ENCODE data around the gene SLC22A23. TPM values are rescaled to one million over a fixed set of nuclear protein-coding genes. Genes with fewer than 3 reads are reported as not detected.

SLC22A23 gene, protein sequence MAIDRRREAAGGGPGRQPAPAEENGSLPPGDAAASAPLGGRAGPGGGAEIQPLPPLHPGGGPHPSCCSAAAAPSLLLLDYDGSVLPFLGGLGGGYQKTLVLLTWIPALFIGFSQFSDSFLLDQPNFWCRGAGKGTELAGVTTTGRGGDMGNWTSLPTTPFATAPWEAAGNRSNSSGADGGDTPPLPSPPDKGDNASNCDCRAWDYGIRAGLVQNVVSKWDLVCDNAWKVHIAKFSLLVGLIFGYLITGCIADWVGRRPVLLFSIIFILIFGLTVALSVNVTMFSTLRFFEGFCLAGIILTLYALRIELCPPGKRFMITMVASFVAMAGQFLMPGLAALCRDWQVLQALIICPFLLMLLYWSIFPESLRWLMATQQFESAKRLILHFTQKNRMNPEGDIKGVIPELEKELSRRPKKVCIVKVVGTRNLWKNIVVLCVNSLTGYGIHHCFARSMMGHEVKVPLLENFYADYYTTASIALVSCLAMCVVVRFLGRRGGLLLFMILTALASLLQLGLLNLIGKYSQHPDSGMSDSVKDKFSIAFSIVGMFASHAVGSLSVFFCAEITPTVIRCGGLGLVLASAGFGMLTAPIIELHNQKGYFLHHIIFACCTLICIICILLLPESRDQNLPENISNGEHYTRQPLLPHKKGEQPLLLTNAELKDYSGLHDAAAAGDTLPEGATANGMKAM
- polyA plus RNA-seq: 10 to 100 TPM in 3 of 4 donors, 1 to 10 TPM in 1; 9.5 to 38.3 (median 15.0) TPM
- long read RNA-seq, donor 1, full-length matches to known transcripts: 10 of 10 reads
- long read RNA-seq, donor 1, partial matches to known transcripts: 0 of 10 reads
- long read RNA-seq, donor 1, other reads (novel, unspliced or antisense): 0 of 10 reads
- long read RNA-seq, donor 2, full-length matches to known transcripts: 2 of 2 reads
- long read RNA-seq, donor 2, partial matches to known transcripts: 0 of 2 reads
- long read RNA-seq, donor 2, other reads (novel, unspliced or antisense): 0 of 2 reads
- long read RNA-seq, donor 3, full-length matches to known transcripts: 3 of 3 reads
- long read RNA-seq, donor 3, partial matches to known transcripts: 0 of 3 reads
- long read RNA-seq, donor 3, other reads (novel, unspliced or antisense): 0 of 3 reads
- long read RNA-seq, donor 4: 0 reads
- long read RNA-seq, donor 5: 0 reads
- long read RNA-seq, donor 6, partial matches to known transcripts: 0 of 1 reads
- long read RNA-seq, donor 6, other reads (novel, unspliced or antisense): 0 of 1 reads
- long read RNA-seq, donor 7: 0 reads
- long read RNA-seq, donor 8: 0 reads
- long read RNA-seq, donor 9, full-length matches to known transcripts: 2 of 2 reads
- long read RNA-seq, donor 9, partial matches to known transcripts: 0 of 2 reads
- long read RNA-seq, donor 9, other reads (novel, unspliced or antisense): 0 of 2 reads
- long read RNA-seq, donor 10, full-length matches to known transcripts: 4 of 4 reads
- long read RNA-seq, donor 10, partial matches to known transcripts: 0 of 4 reads
- long read RNA-seq, donor 10, other reads (novel, unspliced or antisense): 0 of 4 reads

DNA sequence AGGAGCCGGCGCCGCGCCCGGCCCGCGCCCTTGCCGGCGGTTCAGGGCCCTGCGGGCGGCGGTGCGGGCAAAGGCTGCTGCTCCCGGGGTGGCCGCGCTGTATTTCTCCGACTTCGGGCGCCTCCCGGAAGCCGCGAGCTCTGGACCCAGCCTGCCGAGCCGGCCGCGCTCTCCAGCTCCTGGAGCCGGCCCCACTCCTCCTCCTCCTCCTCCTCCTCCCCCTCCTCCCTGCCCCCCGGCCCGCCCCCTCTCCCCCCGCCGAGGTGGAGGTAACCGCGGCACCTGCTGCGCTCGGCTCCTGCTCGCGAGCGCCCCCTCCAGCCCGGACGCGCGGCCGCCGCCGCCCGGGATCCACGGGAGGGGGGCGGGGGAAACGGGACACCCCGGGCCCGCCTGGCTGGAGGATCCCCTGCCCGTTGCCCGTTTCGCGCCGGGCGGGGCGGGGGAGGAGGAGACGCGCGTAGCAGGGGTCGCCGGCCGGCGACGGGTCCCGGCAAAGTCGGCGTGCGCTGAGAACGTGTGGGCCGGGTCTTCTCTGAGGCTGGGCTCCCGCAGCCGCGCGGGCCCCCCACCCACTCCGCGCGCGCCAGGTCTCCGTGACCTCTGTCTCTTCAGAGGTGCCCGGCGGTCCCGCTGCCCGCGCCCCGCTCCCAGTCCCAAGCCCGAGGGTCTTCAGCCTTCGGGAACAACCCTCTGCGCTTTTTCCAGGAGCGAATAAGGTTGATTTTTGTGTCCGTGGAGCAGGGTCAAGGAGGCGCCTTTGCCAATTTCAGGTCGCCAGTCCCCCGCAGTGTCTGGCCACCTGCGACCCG is at the start of gene SLC22A23:
Gene SLC22A23, minus strand, starts transcription at position 153 of the 812 bp plus-strand sequence. CDS start 491 bp downstream, outside the sequence.
- Histone ChIP-seq H3K9me3 (ENCODE audit: control insufficient read depth in 2 of 2, insufficient read depth in 1 of 2, low read depth in 1 of 2, low read length in 1 of 2) (no peaks in the 10 kb centered on the region), H3K36me3 (ENCODE audit: control insufficient read depth in 3 of 3, insufficient read depth in 2 of 3, low read depth in 1 of 3, low read length in 3 of 3) (peaks cover 0 to 3% (median 0%) of the 10 kb centered on the region in 3 donors), H3K4me1 (ENCODE audit: control insufficient read depth in 3 of 3, insufficient read depth in 2 of 3, low read depth in 1 of 3, low read length in 2 of 3) (peaks cover 0 to 11% (median 0%) of the 10 kb centered on the region in 3 donors), H3K27ac (ENCODE audit: low read depth in 1 of 3, low read length in 2 of 3) (peak within 1 kb of the TSS; percentile 51 to 78 (median 58)), H3K4me3 (ENCODE audit: low read depth in 1 of 3, low read length in 3 of 3) (peak within 1 kb of the TSS; percentile 65 to 73 (median 72)), H3K27me3 (ENCODE audit: control insufficient read depth in 3 of 3, insufficient read depth in 3 of 3, low read length in 3 of 3) (peaks cover 0 to 10% (median 6%) of the 10 kb centered on the region in 3 donors)
- DNase-seq (peak; percentile 87 to 89), FAIRE-seq (no peak)
- WGBS, 3 donors: 0 to 1% (median 1%) methylated on average over 36 to 96 of the region's 97 CpGs

DNA sequence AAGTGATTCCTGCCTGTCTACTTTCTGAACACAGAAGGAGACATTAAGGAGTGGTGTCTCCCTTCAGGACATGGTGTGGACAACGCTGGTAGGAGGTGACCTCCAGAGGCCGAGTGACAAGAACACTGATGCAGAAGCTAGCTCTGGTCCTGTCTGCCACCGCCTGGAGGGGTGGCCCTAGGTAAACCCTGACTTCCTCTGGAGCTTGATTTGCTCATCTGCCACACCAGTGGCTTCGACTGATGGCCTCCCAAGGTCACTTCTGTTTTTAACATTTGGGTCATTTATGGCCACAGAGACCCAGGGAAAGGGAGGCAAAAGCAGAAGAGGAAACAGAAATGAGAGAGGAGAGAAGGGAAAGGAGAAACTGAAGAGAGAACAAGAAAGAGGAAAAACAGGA is 49.4 kb upstream of the SLC22A23 start:
- Histone ChIP-seq H3K9me3 (ENCODE audit: control insufficient read depth in 2 of 2, insufficient read depth in 1 of 2, low read depth in 1 of 2, low read length in 1 of 2) (no peaks in the 10 kb centered on the region), H3K36me3 (ENCODE audit: control insufficient read depth in 3 of 3, insufficient read depth in 2 of 3, low read depth in 1 of 3, low read length in 3 of 3) (no peaks in the 10 kb centered on the region), H3K27me3 (ENCODE audit: control insufficient read depth in 3 of 3, insufficient read depth in 3 of 3, low read length in 3 of 3) (no peaks in the 10 kb centered on the region), H3K27ac (ENCODE audit: low read depth in 1 of 3, low read length in 2 of 3) (no peak overlapping the region), H3K4me3 (ENCODE audit: low read depth in 1 of 3, low read length in 3 of 3) (no peak overlapping the region), H3K4me1 (ENCODE audit: control insufficient read depth in 3 of 3, insufficient read depth in 2 of 3, low read depth in 1 of 3, low read length in 2 of 3) (peaks cover 0 to 5% (median 0%) of the 10 kb centered on the region in 3 donors)
- no peak for FAIRE-seq
- WGBS, 3 donors: 65 to 78% (median 72%) methylated on average over 4 of the region's 4 CpGs
- no peak for DNase-seq

DNA sequence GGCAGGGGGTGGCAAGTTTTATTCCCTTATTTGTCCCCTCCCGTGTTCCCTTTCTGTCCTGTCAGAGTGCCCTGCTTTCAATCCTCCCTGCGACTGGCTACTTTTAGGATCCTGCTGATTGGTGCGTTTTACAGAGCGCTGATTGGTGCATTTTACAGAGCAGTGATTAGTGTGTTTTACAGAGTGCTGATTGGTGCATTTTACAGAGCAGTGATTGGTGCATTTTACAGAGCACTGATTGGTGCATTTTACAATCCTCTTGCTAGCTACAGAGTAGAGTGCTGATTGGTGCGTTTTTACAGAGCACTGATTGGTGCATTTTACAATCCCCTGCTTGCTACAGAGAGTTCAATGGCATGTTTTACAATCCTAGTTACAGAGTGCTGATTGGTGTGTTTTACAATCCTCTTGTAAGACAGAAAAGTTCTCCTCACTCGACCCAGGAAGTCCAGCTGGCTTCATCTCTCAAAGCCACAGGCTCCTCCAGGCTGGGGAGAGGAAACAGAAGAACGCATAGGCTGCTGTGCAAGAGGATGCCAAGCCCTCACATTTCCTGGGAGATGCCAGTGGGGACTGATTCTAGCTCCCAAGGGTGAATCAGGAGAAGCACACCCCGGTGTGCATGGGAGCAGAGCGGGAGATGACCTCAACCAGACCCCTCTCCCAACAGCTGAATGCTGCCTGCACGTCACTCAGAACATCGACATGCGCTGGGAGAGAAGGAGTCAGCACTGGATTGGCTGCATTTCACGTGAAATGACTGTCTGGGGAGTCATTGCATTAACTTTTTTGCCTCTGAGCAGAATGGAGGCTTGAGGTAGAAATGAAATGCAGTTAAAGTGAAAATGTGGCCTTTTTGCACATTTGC is 48.3 kb upstream of the SLC22A23 start:
- 86 to 90% (median 87%) methylated on average over 13 of the region's 13 CpGs for WGBS, 3 donors
- Histone ChIP-seq H3K27me3 (ENCODE audit: control insufficient read depth in 3 of 3, insufficient read depth in 3 of 3, low read length in 3 of 3) (no peaks in the 10 kb centered on the region), H3K4me3 (ENCODE audit: low read depth in 1 of 3, low read length in 3 of 3) (no peak overlapping the region), H3K9me3 (ENCODE audit: control insufficient read depth in 2 of 2, insufficient read depth in 1 of 2, low read depth in 1 of 2, low read length in 1 of 2) (no peaks in the 10 kb centered on the region), H3K4me1 (ENCODE audit: control insufficient read depth in 3 of 3, insufficient read depth in 2 of 3, low read depth in 1 of 3, low read length in 2 of 3) (peaks cover 0 to 5% (median 0%) of the 10 kb centered on the region in 3 donors), H3K27ac (ENCODE audit: low read depth in 1 of 3, low read length in 2 of 3) (no peak overlapping the region), H3K36me3 (ENCODE audit: control insufficient read depth in 3 of 3, insufficient read depth in 2 of 3, low read depth in 1 of 3, low read length in 3 of 3) (no peaks in the 10 kb centered on the region)
- DNase-seq: no peak
- no peak for FAIRE-seq

DNA sequence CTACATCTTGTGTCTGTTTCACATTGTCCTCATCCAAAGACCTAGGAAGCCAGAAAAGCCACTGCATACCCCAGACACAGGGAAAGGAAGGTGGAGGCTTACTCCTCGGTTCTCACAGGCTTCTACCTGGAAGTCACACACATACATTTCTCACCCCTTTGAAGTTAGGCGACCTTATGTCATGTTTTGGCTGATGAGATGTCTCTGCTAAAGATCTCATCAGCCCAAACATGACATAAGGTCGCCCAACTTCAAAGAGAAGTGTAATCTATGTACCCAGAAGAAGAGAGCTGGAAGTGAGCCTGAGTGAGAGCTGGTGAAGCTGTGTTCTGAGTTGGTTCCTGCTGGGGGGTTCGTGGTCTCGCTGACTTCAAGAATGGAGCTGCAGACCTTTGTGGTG is 47.5 kb upstream of the SLC22A23 start:
- no peak overlapping the region for H3K27ac ChIP-seq (ENCODE audit: low read depth in 1 of 3, low read length in 2 of 3)
- H3K9me3 ChIP-seq (ENCODE audit: control insufficient read depth in 2 of 2, insufficient read depth in 1 of 2, low read depth in 1 of 2, low read length in 1 of 2): no peaks in the 10 kb centered on the region
- no peak for FAIRE-seq
- DNase-seq: no peak
- no peaks in the 10 kb centered on the region for H3K27me3 ChIP-seq (ENCODE audit: control insufficient read depth in 3 of 3, insufficient read depth in 3 of 3, low read length in 3 of 3)
- H3K4me3 ChIP-seq (ENCODE audit: low read depth in 1 of 3, low read length in 3 of 3): no peak overlapping the region
- 66 to 84% (median 70%) methylated on average over 5 of the region's 5 CpGs for WGBS, 3 donors
- peaks cover 0 to 5% (median 0%) of the 10 kb centered on the region in 3 donors for H3K4me1 ChIP-seq (ENCODE audit: control insufficient read depth in 3 of 3, insufficient read depth in 2 of 3, low read depth in 1 of 3, low read length in 2 of 3)
- H3K36me3 ChIP-seq (ENCODE audit: control insufficient read depth in 3 of 3, insufficient read depth in 2 of 3, low read depth in 1 of 3, low read length in 3 of 3): no peaks in the 10 kb centered on the region

DNA sequence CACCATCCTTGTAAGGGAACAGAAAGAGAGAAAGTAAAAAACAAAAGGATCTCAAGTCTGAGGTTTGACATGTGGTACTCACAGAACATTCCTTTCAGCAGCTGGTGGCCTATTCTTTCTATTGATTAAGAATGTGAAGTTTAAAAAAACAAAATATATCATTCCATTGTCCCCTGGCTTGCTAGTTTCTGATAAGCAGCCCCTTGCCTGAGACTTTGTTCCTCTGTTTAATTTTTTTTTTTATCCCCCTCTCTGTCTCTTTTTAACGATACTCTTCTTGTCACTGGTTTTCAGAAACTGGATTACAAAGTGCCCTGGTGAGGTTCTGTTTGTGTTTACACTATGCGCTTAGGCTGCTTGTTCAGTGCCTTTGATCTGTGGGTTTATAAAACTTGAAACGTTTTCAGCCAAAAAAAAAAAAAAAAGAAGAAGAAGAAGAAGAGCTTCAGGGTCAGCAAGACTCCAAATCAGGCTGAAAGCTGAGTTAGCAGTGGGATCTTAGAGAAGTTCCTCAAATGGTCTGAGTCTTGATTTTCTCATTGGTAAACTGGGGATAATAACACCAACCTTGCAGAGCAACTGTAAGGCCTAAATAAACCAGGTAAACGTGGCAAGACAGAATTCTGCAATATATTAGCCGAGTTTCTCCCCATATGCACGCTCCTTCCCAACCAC is 45.1 kb upstream of the SLC22A23 start:
- H3K4me1 ChIP-seq (ENCODE audit: control insufficient read depth in 3 of 3, insufficient read depth in 2 of 3, low read depth in 1 of 3, low read length in 2 of 3): peaks cover 0 to 5% (median 0%) of the 10 kb centered on the region in 3 donors
- DNase-seq (no peak), FAIRE-seq (no peak)
- H3K27ac ChIP-seq (ENCODE audit: low read depth in 1 of 3, low read length in 2 of 3): no peak overlapping the region
- no peaks in the 10 kb centered on the region for H3K27me3 ChIP-seq (ENCODE audit: control insufficient read depth in 3 of 3, insufficient read depth in 3 of 3, low read length in 3 of 3)
- WGBS, 3 donors: 46 to 55% (median 50%) methylated on average over 6 of the region's 6 CpGs
- no peaks in the 10 kb centered on the region for H3K9me3 ChIP-seq (ENCODE audit: control insufficient read depth in 2 of 2, insufficient read depth in 1 of 2, low read depth in 1 of 2, low read length in 1 of 2)
- no peak overlapping the region for H3K4me3 ChIP-seq (ENCODE audit: low read depth in 1 of 3, low read length in 3 of 3)
- no peaks in the 10 kb centered on the region for H3K36me3 ChIP-seq (ENCODE audit: control insufficient read depth in 3 of 3, insufficient read depth in 2 of 3, low read depth in 1 of 3, low read length in 3 of 3)

DNA sequence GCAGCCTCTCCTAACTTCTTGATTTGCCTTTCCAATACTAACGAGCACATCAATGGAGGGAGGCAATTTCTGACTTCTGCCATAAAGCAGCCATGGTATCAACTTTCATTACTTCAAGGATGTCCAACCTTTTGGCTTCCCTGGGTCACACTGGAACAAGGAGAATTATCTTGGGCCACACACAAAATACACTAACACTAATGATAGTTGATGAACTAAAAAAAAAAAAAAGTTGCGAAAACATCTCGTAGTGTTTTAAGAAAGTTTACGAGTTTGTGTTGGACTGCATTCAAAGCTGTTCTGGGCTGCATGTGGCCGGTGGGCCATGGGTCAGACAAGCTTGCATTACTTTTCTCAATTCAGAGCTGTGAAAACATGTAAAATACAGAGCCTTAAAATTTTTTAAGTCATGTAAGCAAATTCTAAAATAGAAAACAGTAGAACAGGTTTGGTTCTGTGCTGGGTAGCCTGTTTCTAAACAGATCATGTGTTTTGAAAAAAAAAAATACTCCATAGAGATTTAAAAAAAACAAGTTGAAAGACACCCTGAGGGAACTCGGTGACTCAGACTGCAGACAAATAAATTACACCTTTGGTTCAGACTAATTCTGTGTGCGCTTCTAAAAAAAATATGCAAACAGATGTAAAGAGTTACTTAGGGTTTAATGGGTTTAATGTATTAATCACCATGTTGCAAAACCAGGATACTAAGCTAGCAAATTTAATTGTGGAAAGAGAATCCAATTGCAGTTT is 43.6 kb upstream of the SLC22A23 start:
- H3K4me1 ChIP-seq (ENCODE audit: control insufficient read depth in 3 of 3, insufficient read depth in 2 of 3, low read depth in 1 of 3, low read length in 2 of 3): peaks cover 0 to 5% (median 0%) of the 10 kb centered on the region in 3 donors
- WGBS, 3 donors: 69 to 80% (median 70%) methylated on average over 7 of the region's 7 CpGs
- no peaks in the 10 kb centered on the region for H3K36me3 ChIP-seq (ENCODE audit: control insufficient read depth in 3 of 3, insufficient read depth in 2 of 3, low read depth in 1 of 3, low read length in 3 of 3)
- no peak for FAIRE-seq
- no peak for DNase-seq
- no peaks in the 10 kb centered on the region for H3K9me3 ChIP-seq (ENCODE audit: control insufficient read depth in 2 of 2, insufficient read depth in 1 of 2, low read depth in 1 of 2, low read length in 1 of 2)
- H3K27me3 ChIP-seq (ENCODE audit: control insufficient read depth in 3 of 3, insufficient read depth in 3 of 3, low read length in 3 of 3): no peaks in the 10 kb centered on the region
- H3K27ac ChIP-seq (ENCODE audit: low read depth in 1 of 3, low read length in 2 of 3): no peak overlapping the region
- no peak overlapping the region for H3K4me3 ChIP-seq (ENCODE audit: low read depth in 1 of 3, low read length in 3 of 3)
